Measurements from ENCODE around the gene SPAG17. TPM values are rescaled to one million over a fixed set of nuclear protein-coding genes. Genes with fewer than 3 reads are reported as not detected.

Gene SPAG17
- total and polyA plus RNA-seq, 2 of the 13 experiments (the other 11 are each of a cell fraction or from before 2014, with no cell fraction given): not detected

DNA sequence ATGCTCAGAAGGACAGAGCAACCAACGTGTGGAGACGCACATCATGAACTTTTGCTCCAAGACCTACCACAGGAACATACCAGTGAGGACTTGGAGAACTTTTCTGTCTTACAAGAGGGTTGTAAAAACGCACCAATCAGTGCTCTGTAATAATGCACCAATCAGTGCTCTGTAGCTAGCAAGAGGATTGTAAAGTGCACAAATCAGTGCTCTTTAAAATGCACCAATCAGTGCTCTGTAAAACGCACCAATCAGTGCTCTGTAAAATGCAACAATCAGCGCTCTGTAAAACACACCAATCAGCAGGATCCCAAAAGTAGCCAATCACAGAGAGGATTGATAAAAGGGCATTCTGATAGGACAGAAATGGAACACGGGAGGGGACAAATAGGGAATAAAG lies 40.4 kb upstream of the SPAG17 start:
- Histone ChIP-seq H3K4me3 (replicated peaks in 1 of 3; ENCODE audit: insufficient read depth in 1 of 3, low read depth in 2 of 3, low read length in 3 of 3) (no peak overlapping the region), H3K27me3 (ENCODE audit: control insufficient read depth in 1 of 2, insufficient read depth in 2 of 2, low read length in 2 of 2) (no peaks in the 10 kb centered on the region), H3K4me1 (ENCODE audit: insufficient read depth, low read length) (no peaks in the 10 kb centered on the region), H3K9ac (ENCODE audit: insufficient read depth, low read depth, low read length) (no peak overlapping the region), H3K9me3 (ENCODE audit: low read length) (no peaks in the 10 kb centered on the region), H4K20me1 (ENCODE audit: insufficient read depth, low read length) (no peaks in the 10 kb centered on the region), H3K36me3 (replicated peaks in 1 of 2; ENCODE audit: control insufficient read depth in 1 of 2, insufficient read depth in 2 of 2, low read length in 2 of 2) (no peaks in the 10 kb centered on the region), H3K27ac (ENCODE audit: extremely low read length, insufficient read depth, low read length) (no peak overlapping the region), H2AFZ (ENCODE audit: low read length) (no peak overlapping the region), H3K4me2 (ENCODE audit: low read depth, low read length) (no peak overlapping the region), H3K79me2 (ENCODE audit: insufficient read depth, low read length) (no peaks in the 10 kb centered on the region)
- intact Hi-C loops (cut with micrococcal nuclease; ENCODE audit: unreplicated experiment): no loop called here
- no TSS peak for BruUV-seq (replicated peaks)
- 25% methylated on average over 6 of the region's 6 CpGs for WGBS (ENCODE audit: low lambda C conversion rate)
- ATAC-seq (no peak), DNase-seq (ENCODE audit: low spot score) (no peak), FAIRE-seq (no peak)
- CTCF ChIA-PET (ENCODE audit: low intra/inter-chr PET ratio, low total read pairs): no interaction called here
- in situ Hi-C loops (cut with HindIII; ENCODE audit: extremely low pct_ligation_motif_present, low pct_unique_long_range_greater_than_20kb): no loop called here
- POLR2A ChIA-PET: no interaction called here
- TF ChIP-seq ZBTB7A (CRISPR knock-in tag; IDR thresholded peaks at IDR 0.05) (no peak), KLF16 (CRISPR knock-in tag; IDR thresholded peaks at IDR 0.05) (no peak), TBP (CRISPR knock-in tag; IDR thresholded peaks at IDR 0.05) (no peak), ZNF674 (CRISPR knock-in tag; IDR thresholded peaks at IDR 0.05; ENCODE audit: low read depth) (no peak), SRSF9 (IDR thresholded peaks at IDR 0.05; ENCODE audit: borderline replicate concordance, insufficient read depth, low read depth, low read length, poor library complexity, severe bottlenecking) (no peak), ZNF713 (CRISPR knock-in tag; IDR thresholded peaks at IDR 0.05) (no peak), KLF11 (CRISPR knock-in tag; IDR thresholded peaks at IDR 0.05) (no peak), ZFYVE20 (CRISPR knock-in tag; IDR thresholded peaks at IDR 0.05; ENCODE audit: borderline replicate concordance, low read depth) (no peak), SCMH1 (CRISPR knock-in tag; IDR thresholded peaks at IDR 0.05; ENCODE audit: borderline replicate concordance) (no peak), MBD4 (IDR thresholded peaks at IDR 0.05; ENCODE audit: borderline replicate concordance, low read length) (no peak), REL (CRISPR knock-in tag; conservative IDR thresholded peaks at IDR 0.05) (no peak), ZNF616 (CRISPR knock-in tag; IDR thresholded peaks at IDR 0.05; ENCODE audit: low read depth) (no peak)
- TF ChIP-seq, protein P1, sequence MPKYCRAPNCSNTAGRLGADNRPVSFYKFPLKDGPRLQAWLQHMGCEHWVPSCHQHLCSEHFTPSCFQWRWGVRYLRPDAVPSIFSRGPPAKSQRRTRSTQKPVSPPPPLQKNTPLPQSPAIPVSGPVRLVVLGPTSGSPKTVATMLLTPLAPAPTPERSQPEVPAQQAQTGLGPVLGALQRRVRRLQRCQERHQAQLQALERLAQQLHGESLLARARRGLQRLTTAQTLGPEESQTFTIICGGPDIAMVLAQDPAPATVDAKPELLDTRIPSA (CRISPR knock-in tag; IDR thresholded peaks at IDR 0.05; ENCODE audit: borderline replicate concordance): no peak
- TF ChIP-seq, protein P2, sequence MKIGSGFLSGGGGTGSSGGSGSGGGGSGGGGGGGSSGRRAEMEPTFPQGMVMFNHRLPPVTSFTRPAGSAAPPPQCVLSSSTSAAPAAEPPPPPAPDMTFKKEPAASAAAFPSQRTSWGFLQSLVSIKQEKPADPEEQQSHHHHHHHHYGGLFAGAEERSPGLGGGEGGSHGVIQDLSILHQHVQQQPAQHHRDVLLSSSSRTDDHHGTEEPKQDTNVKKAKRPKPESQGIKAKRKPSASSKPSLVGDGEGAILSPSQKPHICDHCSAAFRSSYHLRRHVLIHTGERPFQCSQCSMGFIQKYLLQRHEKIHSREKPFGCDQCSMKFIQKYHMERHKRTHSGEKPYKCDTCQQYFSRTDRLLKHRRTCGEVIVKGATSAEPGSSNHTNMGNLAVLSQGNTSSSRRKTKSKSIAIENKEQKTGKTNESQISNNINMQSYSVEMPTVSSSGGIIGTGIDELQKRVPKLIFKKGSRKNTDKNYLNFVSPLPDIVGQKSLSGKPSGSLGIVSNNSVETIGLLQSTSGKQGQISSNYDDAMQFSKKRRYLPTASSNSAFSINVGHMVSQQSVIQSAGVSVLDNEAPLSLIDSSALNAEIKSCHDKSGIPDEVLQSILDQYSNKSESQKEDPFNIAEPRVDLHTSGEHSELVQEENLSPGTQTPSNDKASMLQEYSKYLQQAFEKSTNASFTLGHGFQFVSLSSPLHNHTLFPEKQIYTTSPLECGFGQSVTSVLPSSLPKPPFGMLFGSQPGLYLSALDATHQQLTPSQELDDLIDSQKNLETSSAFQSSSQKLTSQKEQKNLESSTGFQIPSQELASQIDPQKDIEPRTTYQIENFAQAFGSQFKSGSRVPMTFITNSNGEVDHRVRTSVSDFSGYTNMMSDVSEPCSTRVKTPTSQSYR (CRISPR knock-in tag; IDR thresholded peaks at IDR 0.05; ENCODE audit: borderline replicate concordance): no peak
- TF ChIP-seq, protein P3, sequence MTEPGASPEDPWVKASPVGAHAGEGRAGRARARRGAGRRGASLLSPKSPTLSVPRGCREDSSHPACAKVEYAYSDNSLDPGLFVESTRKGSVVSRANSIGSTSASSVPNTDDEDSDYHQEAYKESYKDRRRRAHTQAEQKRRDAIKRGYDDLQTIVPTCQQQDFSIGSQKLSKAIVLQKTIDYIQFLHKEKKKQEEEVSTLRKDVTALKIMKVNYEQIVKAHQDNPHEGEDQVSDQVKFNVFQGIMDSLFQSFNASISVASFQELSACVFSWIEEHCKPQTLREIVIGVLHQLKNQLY (CRISPR knock-in tag; IDR thresholded peaks at IDR 0.05): no peak
- TF ChIP-seq, protein P4, sequence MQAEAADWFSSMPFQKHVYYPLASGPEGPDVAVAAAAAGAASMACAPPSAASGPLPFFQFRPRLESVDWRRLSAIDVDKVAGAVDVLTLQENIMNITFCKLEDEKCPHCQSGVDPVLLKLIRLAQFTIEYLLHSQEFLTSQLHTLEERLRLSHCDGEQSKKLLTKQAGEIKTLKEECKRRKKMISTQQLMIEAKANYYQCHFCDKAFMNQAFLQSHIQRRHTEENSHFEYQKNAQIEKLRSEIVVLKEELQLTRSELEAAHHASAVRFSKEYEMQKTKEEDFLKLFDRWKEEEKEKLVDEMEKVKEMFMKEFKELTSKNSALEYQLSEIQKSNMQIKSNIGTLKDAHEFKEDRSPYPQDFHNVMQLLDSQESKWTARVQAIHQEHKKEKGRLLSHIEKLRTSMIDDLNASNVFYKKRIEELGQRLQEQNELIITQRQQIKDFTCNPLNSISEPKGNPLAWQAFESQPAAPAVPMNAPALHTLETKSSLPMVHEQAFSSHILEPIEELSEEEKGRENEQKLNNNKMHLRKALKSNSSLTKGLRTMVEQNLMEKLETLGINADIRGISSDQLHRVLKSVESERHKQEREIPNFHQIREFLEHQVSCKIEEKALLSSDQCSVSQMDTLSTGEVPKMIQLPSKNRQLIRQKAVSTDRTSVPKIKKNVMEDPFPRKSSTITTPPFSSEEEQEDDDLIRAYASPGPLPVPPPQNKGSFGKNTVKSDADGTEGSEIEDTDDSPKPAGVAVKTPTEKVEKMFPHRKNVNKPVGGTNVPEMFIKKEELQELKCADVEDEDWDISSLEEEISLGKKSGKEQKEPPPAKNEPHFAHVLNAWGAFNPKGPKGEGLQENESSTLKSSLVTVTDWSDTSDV (CRISPR knock-in tag; IDR thresholded peaks at IDR 0.05): no peak
- TF ChIP-seq, protein P5, sequence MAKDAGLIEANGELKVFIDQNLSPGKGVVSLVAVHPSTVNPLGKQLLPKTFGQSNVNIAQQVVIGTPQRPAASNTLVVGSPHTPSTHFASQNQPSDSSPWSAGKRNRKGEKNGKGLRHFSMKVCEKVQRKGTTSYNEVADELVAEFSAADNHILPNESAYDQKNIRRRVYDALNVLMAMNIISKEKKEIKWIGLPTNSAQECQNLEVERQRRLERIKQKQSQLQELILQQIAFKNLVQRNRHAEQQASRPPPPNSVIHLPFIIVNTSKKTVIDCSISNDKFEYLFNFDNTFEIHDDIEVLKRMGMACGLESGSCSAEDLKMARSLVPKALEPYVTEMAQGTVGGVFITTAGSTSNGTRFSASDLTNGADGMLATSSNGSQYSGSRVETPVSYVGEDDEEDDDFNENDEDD (CRISPR knock-in tag; IDR thresholded peaks at IDR 0.05; ENCODE audit: borderline replicate concordance): no peak
- TF ChIP-seq, protein P6, sequence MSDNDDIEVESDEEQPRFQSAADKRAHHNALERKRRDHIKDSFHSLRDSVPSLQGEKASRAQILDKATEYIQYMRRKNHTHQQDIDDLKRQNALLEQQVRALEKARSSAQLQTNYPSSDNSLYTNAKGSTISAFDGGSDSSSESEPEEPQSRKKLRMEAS (IDR thresholded peaks at IDR 0.05): no peak
